Islet precursor cell (in vitro differentiated cells): ENCODE data around the gene TRAPPC12.

Source experiments
- DNase-seq: peaks from one replicate; pipeline ENCODE4 v3.0.0-alpha.2; 2018

TRAPPC12 gene

GRCh38 chr2:3457524-3458395 lies 78.3 kb downstream of the TRAPPC12 start:
- no peak for DNase-seq

DNA sequence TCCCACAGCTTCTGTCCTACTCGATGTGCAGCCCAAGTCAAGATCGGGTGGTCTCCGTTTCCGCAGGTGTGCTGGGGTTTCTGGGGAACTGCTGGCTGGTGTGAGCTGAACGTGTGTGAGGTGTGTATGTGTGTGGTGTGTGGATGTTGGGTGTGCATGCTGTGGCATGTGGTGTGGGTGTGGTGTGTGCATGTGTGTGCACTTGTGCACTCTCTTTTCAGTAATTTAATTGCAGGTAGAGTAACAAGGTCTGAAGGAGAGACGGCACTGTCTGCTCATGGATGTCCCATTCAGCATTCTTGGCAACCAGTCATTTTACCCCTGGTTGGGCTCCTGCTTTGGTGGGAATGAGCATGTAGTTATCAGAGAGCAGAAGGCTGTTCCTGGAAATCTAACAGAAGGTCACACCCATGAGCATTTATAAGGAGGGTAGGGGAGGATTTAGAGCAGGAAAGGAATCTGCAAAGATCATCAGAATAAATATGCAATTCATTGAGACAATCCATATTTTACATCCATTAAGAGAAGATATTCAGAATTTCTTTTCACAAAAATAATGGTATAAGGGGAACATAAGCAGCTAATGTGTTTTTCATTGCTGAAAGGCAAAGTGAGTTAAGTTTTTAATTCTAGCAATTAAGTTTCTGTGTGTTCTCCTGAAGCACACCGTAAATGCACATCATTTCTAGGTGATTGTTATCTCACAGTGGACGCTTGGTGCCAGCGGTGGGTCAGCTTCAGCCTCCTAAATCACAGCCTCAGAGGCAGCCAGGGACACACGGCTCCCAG lies 79.1 kb downstream of the TRAPPC12 start:
- DNase-seq, result peak; percentile 7

GRCh38 chr2:3459185-3460015 lies 79.9 kb downstream of the TRAPPC12 start:
- DNase-seq, result peak; percentile 53

GRCh38 chr2:3460156-3460555 lies 80.7 kb downstream of the TRAPPC12 start:
- DNase-seq, result peak; percentile 27

- peak; percentile 43 for DNase-seq
These were observed 81.6 kb downstream of the TRAPPC12 start for GRCh38 chr2:3460831-3461800.

DNA sequence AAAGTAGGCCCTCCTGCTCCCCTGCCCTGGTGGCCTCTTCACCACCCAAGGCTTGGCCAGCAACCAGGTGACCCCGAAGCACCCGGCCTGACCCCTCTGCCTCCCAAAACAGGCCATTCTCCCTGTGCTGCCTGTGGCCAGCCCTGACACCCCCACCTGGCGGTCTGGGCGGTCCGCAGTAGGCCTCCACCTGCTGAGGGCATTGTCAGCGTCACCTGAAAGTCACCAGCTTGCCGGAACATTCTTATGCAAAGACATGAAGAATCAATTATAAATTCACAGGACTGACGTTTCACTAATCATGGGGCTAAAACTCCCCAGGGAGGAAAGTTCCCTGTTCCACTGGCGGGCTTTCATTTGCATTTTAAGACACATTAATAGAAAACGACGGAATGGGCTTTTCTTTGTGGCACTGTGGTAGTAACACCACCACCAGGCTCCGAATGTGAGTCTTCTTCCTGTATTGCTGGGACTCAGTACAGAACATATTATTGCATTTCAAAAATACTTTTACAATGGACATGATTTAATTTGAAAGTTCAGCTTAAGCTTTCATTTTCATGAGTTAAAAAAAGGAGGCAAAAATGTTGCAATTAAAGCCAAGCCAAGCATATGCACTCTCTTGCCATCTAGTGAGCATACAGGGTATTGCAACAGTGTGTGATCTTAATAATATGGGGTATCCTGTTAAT lies 82.5 kb downstream of the TRAPPC12 start:
- no peak for DNase-seq

DNA sequence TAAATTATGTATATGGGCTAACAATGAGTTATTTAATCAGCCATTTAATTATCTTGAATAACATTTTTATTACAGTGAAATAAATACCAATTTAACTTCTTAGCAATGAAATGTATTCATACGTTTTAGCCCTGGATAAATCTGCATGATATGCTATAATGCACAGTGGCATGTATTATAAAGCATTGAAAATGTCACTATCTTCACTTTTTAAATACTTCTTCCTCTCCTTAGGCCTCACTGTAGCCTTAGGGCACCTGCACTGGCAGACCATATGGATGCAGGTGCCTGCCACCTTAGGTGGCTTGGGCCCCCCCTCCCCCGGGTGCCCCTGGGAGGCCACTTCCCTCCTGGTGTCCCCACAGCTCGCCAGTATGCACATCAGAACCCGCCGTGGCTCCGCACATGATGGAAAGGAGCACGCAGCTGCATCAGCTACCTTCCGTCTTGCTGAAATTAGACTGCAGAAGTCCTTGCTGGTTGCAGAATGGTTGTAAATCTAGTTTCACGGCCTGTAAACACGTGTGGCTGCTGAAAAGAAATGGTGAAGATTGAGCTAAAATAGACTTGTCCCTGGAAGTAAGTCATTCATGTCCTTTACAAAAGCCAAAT lies 83.1 kb downstream of the TRAPPC12 start:
- DNase-seq, result no peak

GRCh38 chr2:3463186-3463835 lies 83.8 kb downstream of the TRAPPC12 start:
- no peak for DNase-seq

GRCh38 chr2:3463944-3464343 lies 84.5 kb downstream of the TRAPPC12 start:
- no peak for DNase-seq

DNA sequence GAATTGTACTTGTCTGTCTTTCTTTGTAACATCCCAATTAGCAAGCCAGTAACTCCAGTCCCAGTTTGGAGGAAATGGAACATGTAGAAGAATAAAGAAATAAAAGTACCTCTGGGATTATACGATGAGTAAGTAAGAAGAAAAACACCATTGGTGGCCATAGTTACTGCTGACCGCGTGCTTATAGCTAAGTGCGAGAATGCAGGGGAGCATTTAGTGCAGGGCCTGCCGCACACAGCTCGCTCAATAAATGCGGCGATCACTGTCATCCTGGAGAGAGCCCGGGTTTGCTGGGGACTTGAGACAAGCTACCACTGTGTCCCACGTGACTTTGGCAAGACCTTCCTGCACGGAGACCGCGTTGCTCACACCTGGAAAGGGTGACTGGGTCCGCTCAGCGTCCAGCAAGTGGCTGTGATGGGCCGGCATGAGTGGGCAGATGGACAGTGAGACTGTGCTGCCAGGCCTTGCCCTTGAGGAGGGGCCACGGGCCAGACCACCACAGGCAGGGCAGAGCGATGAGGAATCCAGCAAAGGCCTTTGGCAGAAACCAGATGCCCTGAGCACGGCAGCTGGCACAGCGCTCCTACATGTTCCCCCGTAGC lies 85.0 kb downstream of the TRAPPC12 start:
- no peak for DNase-seq

DNA sequence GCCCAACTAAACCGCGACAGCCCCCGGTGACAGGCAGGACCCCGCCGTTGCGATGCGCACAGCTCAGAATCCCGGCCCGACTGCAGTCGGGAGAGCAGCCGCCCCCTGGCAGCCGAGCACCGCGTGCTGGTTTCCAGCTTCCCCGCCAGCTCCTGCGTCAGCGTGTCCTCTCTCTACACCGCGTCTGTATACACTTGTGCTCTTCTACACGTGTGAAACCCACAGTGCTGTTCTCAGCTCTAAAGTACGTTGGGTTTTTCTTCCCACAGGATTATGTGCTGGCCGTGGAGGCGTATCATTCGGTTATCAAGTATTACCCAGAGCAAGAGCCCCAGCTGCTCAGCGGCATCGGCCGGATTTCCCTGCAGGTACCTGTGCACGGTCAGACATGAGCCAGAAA lies 85.8 kb downstream of the TRAPPC12 start:
- DNase-seq, result no peak

- DNase-seq, result no peak
These were observed 86.5 kb downstream of the TRAPPC12 start for GRCh38 chr2:3465844-3466481.

- no peak for DNase-seq
These were observed 87.0 kb downstream of the TRAPPC12 start for GRCh38 chr2:3466482-3466863.

DNA sequence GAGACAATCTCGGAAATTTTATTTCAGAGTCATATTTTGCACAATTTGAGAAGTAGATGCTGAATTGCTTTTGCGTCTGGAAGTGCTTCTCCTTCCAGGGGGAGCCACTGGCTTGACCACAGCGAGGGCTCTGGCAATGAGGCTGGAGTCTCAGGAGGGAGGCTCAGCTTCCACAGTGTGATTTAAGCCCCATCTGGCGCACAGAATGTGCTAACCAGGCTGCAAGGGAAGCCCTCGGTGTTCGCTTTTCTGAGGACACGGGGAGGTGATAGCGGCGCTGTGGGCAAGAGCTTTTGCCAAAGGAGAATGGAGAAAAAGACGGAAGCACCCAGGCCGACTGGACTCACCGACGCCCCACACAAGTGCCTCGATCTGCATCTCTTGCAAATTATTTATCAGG lies 87.5 kb downstream of the TRAPPC12 start:
- DNase-seq, result no peak

DNA sequence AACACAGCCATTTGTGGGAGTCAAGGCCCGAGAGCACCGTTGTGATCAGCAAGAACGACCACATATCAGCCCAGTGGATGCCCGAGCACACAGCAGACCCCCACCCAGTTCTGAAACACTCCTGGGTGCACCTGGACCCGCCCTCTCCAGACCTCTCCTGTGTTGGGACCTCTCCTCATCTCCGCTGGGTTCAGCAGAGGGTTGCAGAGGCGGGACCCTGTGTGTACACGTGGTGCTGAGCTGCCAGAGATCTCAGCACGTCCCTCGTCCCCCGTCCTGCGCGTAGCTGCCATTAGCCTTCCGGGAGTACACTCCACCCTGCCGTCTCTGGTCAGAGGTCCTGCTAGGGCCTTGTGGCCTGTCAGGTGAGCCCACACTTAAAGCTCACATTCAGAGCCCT lies 88.2 kb downstream of the TRAPPC12 start:
- no peak for DNase-seq

DNA sequence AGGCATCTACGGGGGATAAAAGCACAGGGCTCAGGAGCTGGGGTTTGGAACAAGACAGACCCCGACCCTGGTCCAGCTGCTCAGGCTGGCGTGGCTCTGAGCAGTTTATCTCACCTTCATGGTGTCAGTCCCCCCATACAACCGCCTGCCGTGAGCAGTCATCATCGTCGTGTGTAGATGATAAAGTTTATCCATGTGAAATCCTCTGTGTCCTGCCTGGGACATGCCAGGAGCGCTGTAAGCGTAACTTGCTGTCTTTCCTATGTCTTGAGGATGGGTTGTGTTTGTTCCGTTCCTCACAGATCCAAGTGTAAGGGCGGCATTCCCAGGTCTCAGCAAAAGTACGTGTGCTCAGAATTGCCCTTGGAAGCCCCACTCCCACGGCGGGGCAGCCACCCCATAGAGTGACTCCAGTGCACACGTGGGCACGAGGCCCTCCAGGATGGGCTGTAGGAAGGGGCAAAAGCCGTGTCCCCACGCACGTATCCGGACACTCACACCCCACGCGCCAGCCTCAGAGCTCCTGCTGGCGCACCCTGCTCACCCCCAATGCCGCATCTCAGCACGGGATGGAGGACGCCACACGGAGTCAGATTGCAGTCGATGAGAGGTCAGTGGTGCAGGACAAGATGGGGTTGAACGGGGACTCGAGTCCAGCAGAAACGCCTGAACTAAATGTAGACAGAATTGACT lies 88.9 kb downstream of the TRAPPC12 start:
- no peak for DNase-seq

- DNase-seq, result no peak
These were observed 90.0 kb downstream of the TRAPPC12 start for GRCh38 chr2:3469486-3469885.

DNA sequence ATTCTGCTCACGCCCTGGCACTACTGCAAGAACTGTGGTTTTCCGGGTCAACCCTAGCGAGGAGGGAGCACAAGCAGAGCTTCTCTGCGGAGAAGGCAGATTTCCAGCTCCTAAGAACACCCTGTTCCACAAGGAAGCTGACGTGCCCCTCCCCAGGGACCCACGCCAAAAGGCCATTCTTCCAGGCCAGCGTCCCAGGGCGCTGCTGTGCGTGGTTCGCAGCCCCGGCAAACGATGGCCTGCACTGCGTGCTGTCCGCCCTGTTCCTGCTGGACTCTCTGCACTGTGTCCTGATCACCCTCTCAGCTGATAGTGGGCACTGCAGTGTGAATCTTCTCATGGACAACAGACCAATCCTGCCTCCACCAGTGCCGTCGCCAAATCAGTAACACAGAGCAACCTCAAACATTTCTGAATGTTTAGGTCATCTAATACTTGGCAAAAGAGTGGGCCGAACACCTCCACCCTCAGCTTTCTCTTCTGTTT lies 90.7 kb downstream of the TRAPPC12 start:
- DNase-seq, result no peak
